IMR-90 (cell line): ENCODE results near the gene ZNF207.

Source experiments
- CHD1 ChIP-seq: IDR thresholded peaks from 2 replicates; pipeline ENCODE4 v1.6.1; 2012; ENCODE audit warnings: low read depth, low read length, improper control_type of control experiment
- FOS ChIP-seq: fragments of 150-350 bp; IDR thresholded peaks from 2 replicates; pipeline ENCODE4 v1.6.1; 2016; ENCODE audit warnings: low read depth, low read length
- MAZ ChIP-seq: IDR thresholded peaks from 2 replicates; pipeline ENCODE4 v1.6.1; 2012; ENCODE audit warnings: low read depth, mild to moderate bottlenecking, low read length, improper control_type of control experiment, moderate library complexity, borderline replicate concordance
- POLR2A ChIP-seq: IDR thresholded peaks from 2 replicates; pipeline ENCODE4 v1.6.1; 2012; ENCODE audit warnings: mild to moderate bottlenecking, low read depth, low read length
- RAD21 ChIP-seq: IDR thresholded peaks from 2 replicates; pipeline ENCODE4 v1.6.1; 2012; ENCODE audit warnings: low read length, improper control_type of control experiment
- RCOR1 ChIP-seq: IDR thresholded peaks from 2 replicates; pipeline ENCODE4 v1.6.1; 2012; ENCODE audit warnings: mild to moderate bottlenecking, low read length, improper control_type of control experiment; ENCODE audit not compliant: insufficient replicate concordance
- RFX5 ChIP-seq: IDR thresholded peaks from 2 replicates; pipeline ENCODE4 v1.8.0; 2012; ENCODE audit warnings: low read depth, mild to moderate bottlenecking, low read length, moderate library complexity
- SMC3 ChIP-seq: fragments of 150-350 bp; IDR thresholded peaks from 2 replicates; pipeline ENCODE4 v1.6.1; 2016; ENCODE audit warnings: low read depth, mild to moderate bottlenecking, antibody characterized with exemption, low read length, moderate library complexity
- TF ChIP-seq, protein P1 (sequence below): fragments of 150-350 bp; IDR thresholded peaks from 2 replicates; pipeline ENCODE4 v1.6.1; 2017; ENCODE audit warnings: mild to moderate bottlenecking, antibody characterized with exemption, low read length, low read depth
- TF ChIP-seq, protein P2 (sequence below): conservative IDR thresholded peaks from 2 replicates; pipeline ENCODE4 v1.5.1; 2012; ENCODE audit warnings: mild to moderate bottlenecking, low read depth, low read length, improper control_type of control experiment

- no peak for TF ChIP-seq RAD21
- TF ChIP-seq, protein P1, sequence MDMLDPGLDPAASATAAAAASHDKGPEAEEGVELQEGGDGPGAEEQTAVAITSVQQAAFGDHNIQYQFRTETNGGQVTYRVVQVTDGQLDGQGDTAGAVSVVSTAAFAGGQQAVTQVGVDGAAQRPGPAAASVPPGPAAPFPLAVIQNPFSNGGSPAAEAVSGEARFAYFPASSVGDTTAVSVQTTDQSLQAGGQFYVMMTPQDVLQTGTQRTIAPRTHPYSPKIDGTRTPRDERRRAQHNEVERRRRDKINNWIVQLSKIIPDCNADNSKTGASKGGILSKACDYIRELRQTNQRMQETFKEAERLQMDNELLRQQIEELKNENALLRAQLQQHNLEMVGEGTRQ: no peak
- no peak for TF ChIP-seq SMC3
- TF ChIP-seq, protein P2, sequence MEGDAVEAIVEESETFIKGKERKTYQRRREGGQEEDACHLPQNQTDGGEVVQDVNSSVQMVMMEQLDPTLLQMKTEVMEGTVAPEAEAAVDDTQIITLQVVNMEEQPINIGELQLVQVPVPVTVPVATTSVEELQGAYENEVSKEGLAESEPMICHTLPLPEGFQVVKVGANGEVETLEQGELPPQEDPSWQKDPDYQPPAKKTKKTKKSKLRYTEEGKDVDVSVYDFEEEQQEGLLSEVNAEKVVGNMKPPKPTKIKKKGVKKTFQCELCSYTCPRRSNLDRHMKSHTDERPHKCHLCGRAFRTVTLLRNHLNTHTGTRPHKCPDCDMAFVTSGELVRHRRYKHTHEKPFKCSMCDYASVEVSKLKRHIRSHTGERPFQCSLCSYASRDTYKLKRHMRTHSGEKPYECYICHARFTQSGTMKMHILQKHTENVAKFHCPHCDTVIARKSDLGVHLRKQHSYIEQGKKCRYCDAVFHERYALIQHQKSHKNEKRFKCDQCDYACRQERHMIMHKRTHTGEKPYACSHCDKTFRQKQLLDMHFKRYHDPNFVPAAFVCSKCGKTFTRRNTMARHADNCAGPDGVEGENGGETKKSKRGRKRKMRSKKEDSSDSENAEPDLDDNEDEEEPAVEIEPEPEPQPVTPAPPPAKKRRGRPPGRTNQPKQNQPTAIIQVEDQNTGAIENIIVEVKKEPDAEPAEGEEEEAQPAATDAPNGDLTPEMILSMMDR: no peak
- TF ChIP-seq POLR2A: no peak
- TF ChIP-seq RFX5: no peak
- no peak for TF ChIP-seq RCOR1
- no peak for TF ChIP-seq FOS
- TF ChIP-seq MAZ: no peak
- no peak for TF ChIP-seq CHD1
These were observed 26.9 kb upstream of the ZNF207 start for GRCh38 chr17:32323046-32323445.
